Fibroblast of skin of left quadriceps (primary cell): ENCODE measurements around the gene FAM50A.
A peak's percentile ranks its signal among the peaks of the same experiment; 100 is the strongest.

Experiments
- DNase-seq, 2 experiments: peaks; one replicate each; pipeline ENCODE4 v3.0.0-alpha.2; 2013; ENCODE audit warnings: low read depth in 2 of 2

Gene FAM50A

GRCh38 chrX:154439841-154440240 is 4.1 kb upstream of the FAM50A start:
- no peak for DNase-seq

GRCh38 chrX:154440623-154441357 is 3.2 kb upstream of the FAM50A start:
- no peak for DNase-seq

GRCh38 chrX:154441564-154441963 is 2.4 kb upstream of the FAM50A start:
- DNase-seq: no peak

- no peak for DNase-seq
Measured at GRCh38 chrX:154441984-154442707, 1.8 kb upstream of the FAM50A start.

GRCh38 chrX:154443479-154443910 is 446 bp upstream of the FAM50A start:
- no peak for DNase-seq

DNA sequence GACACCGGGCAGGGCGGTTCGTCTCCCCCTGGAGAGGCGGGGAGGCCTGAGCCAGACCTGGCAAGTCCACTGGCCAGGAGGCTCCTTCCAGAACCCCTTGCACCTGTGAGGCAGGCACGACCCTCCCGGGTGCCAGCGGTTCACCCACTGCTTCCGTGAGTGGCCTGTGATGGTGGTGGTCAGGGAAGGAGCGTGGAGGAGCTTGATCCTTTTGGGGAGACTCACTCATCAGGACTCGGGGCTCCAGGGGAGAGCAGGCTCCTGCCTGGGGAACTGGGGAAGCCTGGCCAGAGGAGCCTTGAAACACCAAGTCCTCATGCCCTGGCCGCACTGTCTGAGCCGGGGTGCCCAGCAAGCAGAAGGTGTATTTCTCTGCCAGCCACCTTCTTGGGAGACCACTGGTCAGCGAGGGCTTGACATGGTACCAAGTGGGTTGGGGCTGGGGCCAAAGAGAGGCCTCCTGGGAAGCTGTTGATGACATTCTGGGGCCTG is 860 bp downstream of the FAM50A start:
- DNase-seq: no peak

DNA sequence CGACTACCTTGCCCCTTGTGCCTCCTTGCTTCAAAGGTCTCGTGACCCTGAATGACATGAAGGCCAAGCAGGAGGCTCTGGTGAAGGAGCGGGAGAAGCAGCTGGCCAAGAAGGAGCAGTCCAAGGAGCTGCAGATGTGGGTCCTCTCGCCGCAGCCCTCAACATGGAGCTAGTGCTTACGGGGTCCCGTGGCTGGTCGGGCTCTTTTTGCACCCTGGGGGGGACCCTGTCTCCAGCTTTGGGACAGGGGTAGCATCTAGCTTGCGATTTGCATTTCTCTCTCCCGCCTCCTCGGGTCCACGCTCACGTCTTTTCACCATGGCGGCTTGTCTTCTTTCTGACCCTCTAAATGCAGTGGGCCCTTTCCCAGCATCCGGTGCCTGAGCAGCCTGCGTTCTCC is 1.8 kb downstream of the FAM50A start:
- no peak for DNase-seq

- no peak for DNase-seq
Measured at GRCh38 chrX:154446430-154446829, 2.5 kb downstream of the FAM50A start.

- no peak for DNase-seq
Measured at GRCh38 chrX:154448484-154448883, 4.5 kb downstream of the FAM50A start.

GRCh38 chrX:154449618-154450017 is 5.7 kb downstream of the FAM50A start:
- no peak for DNase-seq

GRCh38 chrX:154450312-154450711 is 6.4 kb downstream of the FAM50A start:
- DNase-seq: no peak

- no peak for DNase-seq
Measured at GRCh38 chrX:154452823-154453222, 8.9 kb downstream of the FAM50A start.

GRCh38 chrX:154457491-154458115 is 13.7 kb downstream of the FAM50A start:
- no peak for DNase-seq

DNA sequence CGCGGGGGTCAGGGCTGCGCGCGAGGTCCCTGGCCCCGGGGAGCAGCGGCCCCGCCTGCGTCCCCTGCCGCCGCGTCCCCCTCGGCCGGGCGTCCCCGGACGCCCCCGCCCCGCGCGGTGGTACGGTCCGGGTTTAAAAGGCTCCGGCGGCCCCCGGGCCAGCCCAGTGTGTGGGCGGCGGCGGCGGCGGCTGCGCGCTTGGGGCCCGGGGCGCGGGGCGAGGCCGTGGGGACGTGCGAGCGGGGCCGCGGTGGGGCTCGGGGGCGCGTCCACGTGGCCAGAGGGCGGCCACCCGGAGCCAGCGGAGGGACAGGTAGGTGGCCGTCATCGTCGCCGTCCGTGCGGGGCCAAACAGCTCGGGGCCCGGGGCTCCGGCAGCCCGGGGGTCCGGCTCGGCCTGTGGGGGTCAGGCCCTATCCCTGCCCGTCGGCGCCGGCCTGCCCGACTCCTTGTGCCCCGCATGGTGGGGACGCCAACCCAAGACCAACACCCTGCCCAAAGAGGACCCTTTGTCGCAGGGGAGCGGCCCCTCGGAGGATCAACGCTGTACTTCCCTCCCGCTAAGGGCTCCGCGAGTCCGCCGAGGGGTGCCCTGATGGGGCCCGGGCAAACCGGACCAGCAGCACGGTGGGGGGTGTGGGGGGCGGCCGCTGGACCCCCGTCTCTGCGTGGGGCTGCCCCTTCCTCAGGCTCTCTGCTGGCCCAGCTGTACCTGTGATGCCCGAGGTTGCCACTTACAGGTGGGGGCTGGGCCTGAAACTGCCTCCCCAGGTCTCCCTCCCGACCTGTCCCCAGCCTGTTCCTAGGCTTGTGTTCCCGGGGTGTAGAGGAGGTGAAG is 14.4 kb downstream of the FAM50A start, which contains the start of gene PLXNA3:
TSS of gene PLXNA3 (plus strand) at position 166 of the 838 bp plus-strand sequence. CDS start 1,903 bp downstream, outside the sequence.
- DNase-seq: peak in 1 of 2 experiments; percentile 24

- DNase-seq: no peak
Measured at GRCh38 chrX:154458954-154459778, 15.2 kb downstream of the FAM50A start.

GRCh38 chrX:154459832-154460231 is 15.9 kb downstream of the FAM50A start:
- no peak for DNase-seq

GRCh38 chrX:154460326-154460725 is 16.4 kb downstream of the FAM50A start:
- DNase-seq: no peak

- DNase-seq: no peak
Measured at GRCh38 chrX:154462396-154462795, 18.5 kb downstream of the FAM50A start.

DNA sequence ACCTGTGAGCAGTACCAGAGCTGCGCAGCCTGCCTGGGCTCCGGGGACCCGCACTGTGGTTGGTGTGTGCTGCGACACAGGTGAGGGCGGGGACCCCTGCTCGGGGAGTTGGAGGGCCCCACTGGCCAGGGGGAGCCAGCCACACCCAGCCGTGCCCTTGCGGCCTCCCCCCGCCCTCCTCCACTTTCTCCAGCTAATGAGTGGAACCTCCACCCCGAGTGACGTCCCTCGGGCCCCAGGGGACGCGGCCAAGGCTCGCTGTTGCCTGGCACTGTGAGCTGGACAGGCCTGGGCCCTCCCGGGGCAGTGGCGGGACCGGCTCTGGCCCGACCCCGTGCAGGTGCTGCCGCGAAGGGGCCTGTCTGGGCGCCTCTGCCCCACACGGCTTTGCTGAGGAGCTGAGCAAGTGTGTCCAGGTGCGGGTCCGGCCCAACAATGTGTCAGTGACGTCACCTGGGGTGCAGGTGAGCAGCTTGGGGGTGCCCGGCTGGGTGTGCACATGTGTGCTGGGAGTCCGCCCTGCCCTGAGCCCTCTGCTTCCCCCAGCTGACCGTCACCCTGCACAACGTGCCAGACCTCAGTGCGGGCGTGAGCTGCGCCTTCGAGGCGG is 19.8 kb downstream of the FAM50A start:
- no peak for DNase-seq

GRCh38 chrX:154464806-154465365 is 20.9 kb downstream of the FAM50A start:
- DNase-seq: no peak
